Spleen (tissue), 7 donors: ENCODE data around the gene TRIAP1.

Experiments used
- POLR2A ChIP-seq, 3 donors: fragments of 450-650 bp; IDR thresholded peaks; one replicate each; pipeline ENCODE4 v1.5.1; 2017; ENCODE audit warnings: antibody characterized with exemption in 3 of 3, mild to moderate bottlenecking in 1 of 3
- POLR2AphosphoS5 ChIP-seq, 3 donors: sonication (generic); formaldehyde crosslinking; IDR thresholded peaks; one replicate each; pipeline ENCODE4 v1.5.1; 2017; ENCODE audit warnings: antibody characterized with exemption in 3 of 3
- TF ChIP-seq, protein P1 (sequence below), 11 experiments: fragments of 200-600 bp in 7 of 11; fragments of 450-650 bp in 4 of 11; sonication (generic) in 4 of 11; IDR thresholded peaks in 8 of 11; conservative IDR thresholded peaks in 3 of 11; 1 replicate in 7 of 11; 2 replicates in 4 of 11; pipeline versions ENCODE4 v1.4.0 to v1.8.0; 2016 to 2021; ENCODE audit warnings: antibody characterized with exemption in 11 of 11, inconsistent platforms in 4 of 11, mild to moderate bottlenecking in 1 of 11
- donor health status: DM: no; HTN: no; CAD: no; lungs with moderate emphysema.
- donor health status: DM: no; HTN: no; CAD: no.
- donor health status: DM: no; HTN: no; CAD: no.

DNA sequence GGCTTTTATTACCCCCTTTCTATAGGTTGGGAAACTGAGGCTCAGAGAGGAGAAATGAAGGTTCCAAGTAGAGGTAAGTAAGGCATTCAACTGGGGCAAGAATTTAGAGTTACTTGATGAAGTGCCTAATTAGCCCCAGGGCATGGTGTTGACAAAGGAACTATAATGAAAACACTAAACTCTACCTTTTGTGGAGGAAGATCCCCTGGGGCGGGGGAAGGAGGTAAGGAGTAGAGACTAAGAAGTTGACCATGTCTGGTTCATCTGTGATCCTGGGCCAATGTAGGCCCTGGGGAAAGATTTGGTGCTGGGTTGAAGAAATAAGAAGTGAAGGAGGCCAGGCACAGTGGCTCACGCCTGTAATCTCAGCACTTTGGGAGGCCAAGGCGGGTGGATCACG is 24.5 kb downstream of the TRIAP1 start:
- TF ChIP-seq, protein P1, sequence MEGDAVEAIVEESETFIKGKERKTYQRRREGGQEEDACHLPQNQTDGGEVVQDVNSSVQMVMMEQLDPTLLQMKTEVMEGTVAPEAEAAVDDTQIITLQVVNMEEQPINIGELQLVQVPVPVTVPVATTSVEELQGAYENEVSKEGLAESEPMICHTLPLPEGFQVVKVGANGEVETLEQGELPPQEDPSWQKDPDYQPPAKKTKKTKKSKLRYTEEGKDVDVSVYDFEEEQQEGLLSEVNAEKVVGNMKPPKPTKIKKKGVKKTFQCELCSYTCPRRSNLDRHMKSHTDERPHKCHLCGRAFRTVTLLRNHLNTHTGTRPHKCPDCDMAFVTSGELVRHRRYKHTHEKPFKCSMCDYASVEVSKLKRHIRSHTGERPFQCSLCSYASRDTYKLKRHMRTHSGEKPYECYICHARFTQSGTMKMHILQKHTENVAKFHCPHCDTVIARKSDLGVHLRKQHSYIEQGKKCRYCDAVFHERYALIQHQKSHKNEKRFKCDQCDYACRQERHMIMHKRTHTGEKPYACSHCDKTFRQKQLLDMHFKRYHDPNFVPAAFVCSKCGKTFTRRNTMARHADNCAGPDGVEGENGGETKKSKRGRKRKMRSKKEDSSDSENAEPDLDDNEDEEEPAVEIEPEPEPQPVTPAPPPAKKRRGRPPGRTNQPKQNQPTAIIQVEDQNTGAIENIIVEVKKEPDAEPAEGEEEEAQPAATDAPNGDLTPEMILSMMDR (IDR thresholded peaks at IDR 0.05 in 8 of 11, conservative IDR thresholded peaks at IDR 0.05 in 3 of 11) = no peak
- no peak for TF ChIP-seq POLR2A (IDR thresholded peaks at IDR 0.05)
- no peak for TF ChIP-seq POLR2AphosphoS5 (IDR thresholded peaks at IDR 0.05)
